ENCODE results near the gene CHURC1. TPM values are rescaled to one million over a fixed set of nuclear protein-coding genes. Genes with fewer than 3 reads are reported as not detected.

CHURC1 gene
- total RNA-seq, 1 donor from 2014 or later, result 72.6 TPM

GRCh38 chr14:64927031-64927430 lies 12.8 kb downstream of the CHURC1 start:
- Histone ChIP-seq H3K4me3 (no peak overlapping the region), H3K4me1 (peaks cover 5% of the 10 kb centered on the region), H3K27me3 (ENCODE audit: low read depth) (no peaks in the 10 kb centered on the region), H3K36me3 (peaks cover 70% of the 10 kb centered on the region), H3K27ac (no peak overlapping the region), H3K9me3 (no peaks in the 10 kb centered on the region)
- TF ChIP-seq, protein P1, sequence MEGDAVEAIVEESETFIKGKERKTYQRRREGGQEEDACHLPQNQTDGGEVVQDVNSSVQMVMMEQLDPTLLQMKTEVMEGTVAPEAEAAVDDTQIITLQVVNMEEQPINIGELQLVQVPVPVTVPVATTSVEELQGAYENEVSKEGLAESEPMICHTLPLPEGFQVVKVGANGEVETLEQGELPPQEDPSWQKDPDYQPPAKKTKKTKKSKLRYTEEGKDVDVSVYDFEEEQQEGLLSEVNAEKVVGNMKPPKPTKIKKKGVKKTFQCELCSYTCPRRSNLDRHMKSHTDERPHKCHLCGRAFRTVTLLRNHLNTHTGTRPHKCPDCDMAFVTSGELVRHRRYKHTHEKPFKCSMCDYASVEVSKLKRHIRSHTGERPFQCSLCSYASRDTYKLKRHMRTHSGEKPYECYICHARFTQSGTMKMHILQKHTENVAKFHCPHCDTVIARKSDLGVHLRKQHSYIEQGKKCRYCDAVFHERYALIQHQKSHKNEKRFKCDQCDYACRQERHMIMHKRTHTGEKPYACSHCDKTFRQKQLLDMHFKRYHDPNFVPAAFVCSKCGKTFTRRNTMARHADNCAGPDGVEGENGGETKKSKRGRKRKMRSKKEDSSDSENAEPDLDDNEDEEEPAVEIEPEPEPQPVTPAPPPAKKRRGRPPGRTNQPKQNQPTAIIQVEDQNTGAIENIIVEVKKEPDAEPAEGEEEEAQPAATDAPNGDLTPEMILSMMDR (IDR thresholded peaks at IDR 0.05), result no peak
- intact Hi-C loops (cut with DNase I), result no loop called here
- ATAC-seq (no peak), DNase-seq (no peak)

- DNase-seq (no peak), ATAC-seq (no peak)
- peaks cover 84% of the 10 kb centered on the region for H3K36me3 ChIP-seq
- no peaks in the 10 kb centered on the region for H3K27me3 ChIP-seq (ENCODE audit: low read depth)
- H3K9me3 ChIP-seq, result no peaks in the 10 kb centered on the region
- TF ChIP-seq, protein P1 (IDR thresholded peaks at IDR 0.05), result no peak
- H3K4me1 ChIP-seq, result peaks cover 5% of the 10 kb centered on the region
- no peak overlapping the region for H3K4me3 ChIP-seq
- intact Hi-C loops (cut with DNase I), result no loop called here
- H3K27ac ChIP-seq, result peak overlapping the region; percentile 25
Observed at GRCh38 chr14:64928239-64929013, 14.2 kb downstream of the CHURC1 start.

GRCh38 chr14:64929014-64929359 lies 14.7 kb downstream of the CHURC1 start:
- TF ChIP-seq, protein P1 (IDR thresholded peaks at IDR 0.05), result no peak
- intact Hi-C loops (cut with DNase I), result no loop called here
- no peaks in the 10 kb centered on the region for H3K9me3 ChIP-seq
- no peak overlapping the region for H3K4me3 ChIP-seq
- H3K27ac ChIP-seq, result peak overlapping the region; percentile 25
- no peaks in the 10 kb centered on the region for H3K27me3 ChIP-seq (ENCODE audit: low read depth)
- no peak for ATAC-seq
- DNase-seq, result no peak
- H3K36me3 ChIP-seq, result peaks cover 86% of the 10 kb centered on the region
- H3K4me1 ChIP-seq, result peaks cover 5% of the 10 kb centered on the region

GRCh38 chr14:64930085-64930843 lies 16.0 kb downstream of the CHURC1 start:
- TF ChIP-seq, protein P1 (IDR thresholded peaks at IDR 0.05), result no peak
- Histone ChIP-seq H3K4me3 (no peak overlapping the region), H3K27ac (no peak overlapping the region), H3K36me3 (peaks cover 81% of the 10 kb centered on the region), H3K27me3 (ENCODE audit: low read depth) (no peaks in the 10 kb centered on the region), H3K4me1 (peaks cover 5% of the 10 kb centered on the region), H3K9me3 (no peaks in the 10 kb centered on the region)
- DNase-seq, result no peak
- peak in 1 of 2 donors; percentile 47 for ATAC-seq
- intact Hi-C loops (cut with DNase I), result no loop called here

GRCh38 chr14:64931123-64931522 lies 16.9 kb downstream of the CHURC1 start:
- ATAC-seq, result no peak
- no peak for DNase-seq
- Histone ChIP-seq H3K27ac (no peak overlapping the region), H3K4me1 (peaks cover 5% of the 10 kb centered on the region), H3K36me3 (peaks cover 74% of the 10 kb centered on the region), H3K27me3 (ENCODE audit: low read depth) (no peaks in the 10 kb centered on the region), H3K9me3 (no peaks in the 10 kb centered on the region), H3K4me3 (no peak overlapping the region)
- TF ChIP-seq, protein P1 (IDR thresholded peaks at IDR 0.05), result no peak
- intact Hi-C loops (cut with DNase I), result no loop called here
